HG03575 (cell line): Measurements from ENCODE around the gene DHRS11.

Experiments
- ATAC-seq: cut with Tn5 transposase; IDR thresholded peaks from one replicate; pipeline ENCODE4 v1.9.1; 2021; ENCODE audit not compliant: unreplicated experiment, insufficient number of reproducible peaks, low FRiP score; ENCODE audit errors: extremely low read depth

The DHRS11 gene, protein sequence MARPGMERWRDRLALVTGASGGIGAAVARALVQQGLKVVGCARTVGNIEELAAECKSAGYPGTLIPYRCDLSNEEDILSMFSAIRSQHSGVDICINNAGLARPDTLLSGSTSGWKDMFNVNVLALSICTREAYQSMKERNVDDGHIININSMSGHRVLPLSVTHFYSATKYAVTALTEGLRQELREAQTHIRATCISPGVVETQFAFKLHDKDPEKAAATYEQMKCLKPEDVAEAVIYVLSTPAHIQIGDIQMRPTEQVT

DNA sequence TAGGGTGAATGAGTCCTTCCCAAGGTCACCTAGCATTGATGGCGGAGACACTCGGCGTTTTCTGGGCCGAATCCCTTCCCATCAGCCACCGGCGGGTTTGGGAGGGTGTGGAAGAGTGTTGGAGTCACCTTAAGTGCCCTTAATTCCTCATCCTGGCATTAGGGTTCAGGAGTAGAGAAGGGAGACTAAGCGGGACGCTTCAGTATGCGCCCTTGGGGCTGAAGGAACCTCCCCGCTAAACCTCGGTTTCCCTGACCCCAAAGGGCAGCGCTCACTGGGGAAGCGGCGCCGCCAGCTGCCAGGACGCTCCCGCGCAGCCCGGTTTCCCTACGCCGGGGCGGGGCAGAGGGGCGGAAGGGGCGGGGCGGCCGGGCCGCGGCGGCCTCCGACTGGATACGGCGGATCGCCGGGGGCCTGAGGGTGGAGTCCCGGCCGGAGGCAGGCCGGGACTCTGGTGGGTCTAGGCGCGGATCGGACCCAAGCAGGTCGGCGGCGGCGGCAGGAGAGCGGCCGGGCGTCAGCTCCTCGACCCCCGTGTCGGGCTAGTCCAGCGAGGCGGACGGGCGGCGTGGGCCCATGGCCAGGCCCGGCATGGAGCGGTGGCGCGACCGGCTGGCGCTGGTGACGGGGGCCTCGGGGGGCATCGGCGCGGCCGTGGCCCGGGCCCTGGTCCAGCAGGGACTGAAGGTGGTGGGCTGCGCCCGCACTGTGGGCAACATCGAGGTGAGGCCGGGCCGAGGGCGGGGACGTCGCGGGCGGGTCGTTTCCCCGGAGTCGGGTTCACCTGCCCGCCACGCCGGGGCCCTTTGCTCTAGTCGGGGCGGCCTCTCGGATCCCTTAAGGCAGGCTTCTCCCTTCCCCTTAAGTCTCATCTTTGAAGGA lies at the start of gene DHRS11:
TSS of gene DHRS11 (plus strand) at position 446 of the 882 bp plus-strand sequence. CDS start at position 577, 131 bp downstream.
- ATAC-seq, result no peak

DNA sequence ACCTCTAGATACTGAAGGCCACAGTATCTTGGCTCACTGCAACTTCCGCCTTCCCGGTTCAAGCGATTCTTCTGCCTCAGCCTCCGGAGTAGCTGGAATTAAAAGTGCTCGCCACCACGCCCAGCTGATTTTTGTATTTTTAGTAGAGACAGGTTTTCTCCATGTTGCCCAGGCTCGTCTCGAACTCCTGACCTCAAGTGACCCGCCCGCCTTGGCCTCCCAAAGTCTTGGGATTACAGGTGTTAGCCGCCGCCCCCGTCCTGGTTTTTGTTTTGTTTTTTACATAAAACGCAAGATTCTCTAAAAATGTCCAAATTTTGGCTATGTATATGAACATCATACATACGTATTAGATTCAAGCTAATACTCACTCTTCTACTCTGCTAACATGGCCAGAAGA lies 48.9 kb upstream of the DHRS11 start:
- ATAC-seq, result no peak

DNA sequence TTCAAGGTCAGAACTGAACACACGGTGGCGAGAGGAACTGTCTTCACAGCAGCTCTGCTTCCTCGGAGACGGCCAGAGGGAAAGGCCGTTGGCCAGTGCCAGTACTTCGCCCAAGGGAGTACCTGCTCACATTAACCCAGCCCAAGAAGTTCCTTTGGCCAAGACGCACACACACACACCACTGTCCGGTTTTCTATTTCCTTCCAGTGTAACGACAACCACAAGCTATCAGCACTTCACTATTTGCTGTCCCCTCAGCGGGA lies 47.7 kb upstream of the DHRS11 start:
- no peak for ATAC-seq

DNA sequence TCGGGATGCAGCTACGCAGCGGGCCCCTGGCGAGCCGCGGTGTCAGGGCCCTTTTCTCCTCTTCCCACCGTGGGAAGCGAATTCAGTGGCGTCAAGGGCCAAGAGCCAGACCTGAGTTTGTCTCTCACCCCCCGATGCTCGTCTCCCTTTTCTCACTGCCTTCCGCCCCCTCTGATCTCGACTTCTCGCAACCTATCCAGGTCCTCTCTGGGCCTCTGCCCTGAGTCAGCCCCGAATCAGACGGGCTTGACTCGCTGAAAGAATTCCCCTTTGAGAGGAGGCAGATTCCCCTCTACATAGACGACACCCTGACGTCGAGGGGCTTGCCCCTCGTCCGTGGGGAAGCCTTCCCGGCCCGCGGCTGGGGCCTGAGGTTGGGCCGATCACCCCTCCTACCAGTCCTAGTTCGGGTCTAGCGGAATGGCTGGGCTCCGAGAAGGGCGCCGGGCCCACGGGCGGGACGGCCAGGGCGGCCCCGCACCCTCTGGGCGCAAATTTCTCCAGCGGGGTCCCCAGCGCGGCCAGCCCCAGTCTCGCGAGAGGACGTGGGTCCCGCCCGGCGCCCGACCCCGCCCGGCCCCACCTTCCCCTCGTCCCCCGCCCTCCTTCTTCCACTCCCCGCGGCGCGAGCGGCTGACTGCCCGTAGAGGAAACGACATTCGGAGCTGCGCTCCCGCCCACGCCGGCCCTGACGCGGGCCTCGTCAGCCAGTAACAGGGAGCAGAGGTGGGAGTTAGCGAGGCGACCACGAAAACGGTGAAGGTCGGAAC lies 47.2 kb upstream of the DHRS11 start, which contains the start of gene GGNBP2:
TSS of gene GGNBP2 (plus strand) at position 613 of the 770 bp plus-strand sequence. CDS start 806 bp downstream, outside the sequence.
- ATAC-seq, result no peak

DNA sequence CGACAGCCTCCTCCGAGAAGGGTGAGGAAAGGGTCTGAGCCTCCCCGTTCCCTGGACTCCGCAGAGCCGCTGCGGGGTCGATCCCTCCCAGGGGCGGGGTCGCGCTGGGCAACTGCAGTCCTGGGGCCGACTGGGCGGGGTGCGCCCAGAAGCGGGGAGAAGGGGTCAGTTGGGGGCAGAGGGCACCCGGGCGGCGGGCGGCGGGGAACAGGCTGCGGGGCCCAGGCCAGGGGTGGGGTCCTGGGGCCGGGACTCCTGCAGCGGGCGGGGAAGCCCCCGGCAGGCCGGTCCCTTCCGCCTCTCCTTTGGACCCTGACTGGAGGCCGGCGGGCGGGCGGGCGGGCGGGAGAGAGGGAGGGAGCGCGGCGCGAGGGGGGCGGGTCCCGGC lies 46.6 kb upstream of the DHRS11 start:
- ATAC-seq, result no peak

DNA sequence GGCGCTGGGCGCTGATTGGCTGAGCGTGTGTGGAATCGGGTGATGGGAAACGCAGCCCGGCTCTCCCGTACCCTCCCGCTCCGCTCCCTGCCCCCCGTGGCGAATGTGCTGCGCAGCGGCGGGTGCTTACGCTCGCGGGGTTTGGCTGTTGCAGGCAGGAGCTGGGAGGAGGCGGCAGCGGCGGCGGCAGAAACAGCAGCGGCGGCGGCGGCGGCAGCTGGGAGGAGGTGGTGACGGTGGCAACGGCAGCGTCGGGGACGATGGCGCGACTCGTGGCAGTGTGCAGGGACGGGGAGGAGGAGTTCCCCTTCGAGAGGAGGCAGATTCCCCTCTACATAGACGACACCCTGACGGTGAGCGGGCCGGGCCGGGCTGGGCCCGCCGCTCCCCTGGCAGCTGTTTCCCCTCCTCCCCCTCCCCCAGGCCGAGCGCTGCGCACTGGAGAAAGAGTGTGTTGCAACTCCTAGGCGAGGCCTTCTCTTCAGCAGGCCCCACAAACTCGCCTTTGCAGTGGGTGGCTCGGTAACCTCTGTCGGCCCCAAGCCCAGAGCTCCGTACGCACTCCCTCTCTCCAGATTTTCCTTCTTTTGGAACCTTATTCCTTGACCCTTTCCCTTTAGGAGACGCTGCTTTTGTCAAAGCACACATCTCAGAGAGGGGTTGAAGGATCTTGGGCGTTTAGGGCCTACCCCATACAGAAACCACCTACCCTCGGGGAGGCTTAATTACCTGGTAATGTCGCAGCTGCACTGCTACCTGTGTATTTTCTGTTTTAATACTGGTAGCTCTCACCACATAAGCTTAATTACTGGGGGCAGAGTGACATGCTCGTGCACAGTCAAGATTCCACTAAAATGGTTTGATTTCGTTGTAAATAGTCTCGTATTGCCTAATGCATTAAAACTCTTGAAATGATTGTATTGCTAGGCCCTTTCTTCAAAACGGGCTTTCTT lies 45.9 kb upstream of the DHRS11 start:
- no peak for ATAC-seq

DNA sequence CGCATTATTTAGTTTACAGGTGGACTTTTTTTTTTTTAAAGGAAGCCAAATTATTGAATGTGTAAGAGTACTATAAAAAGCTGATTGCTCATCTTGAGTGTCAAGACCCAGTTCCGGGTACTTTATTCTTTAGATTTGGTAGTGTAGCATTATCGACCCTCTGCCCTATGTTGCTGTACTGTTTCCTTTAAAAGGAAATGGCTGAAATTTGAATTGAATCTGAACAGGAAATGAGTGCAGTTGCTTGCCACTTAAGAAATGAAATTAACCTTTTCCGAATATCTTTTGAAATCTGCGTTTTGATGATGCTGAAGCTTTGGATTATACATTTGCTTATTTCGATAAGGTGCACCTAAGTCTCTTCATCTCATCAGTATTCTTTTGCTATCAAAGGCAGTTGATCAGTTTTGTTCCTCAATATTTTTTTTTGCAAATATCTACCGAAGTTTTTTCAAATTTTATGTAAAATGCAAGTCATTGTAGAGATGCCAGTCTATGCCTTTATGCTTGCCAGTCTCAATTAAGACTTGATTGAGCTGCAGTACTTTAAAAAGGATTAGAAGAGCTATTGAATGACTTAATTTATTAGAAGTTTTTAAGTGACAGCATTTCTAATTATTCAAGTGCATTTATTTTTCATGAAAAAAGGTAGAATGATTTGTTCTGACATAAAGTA lies 45.1 kb upstream of the DHRS11 start:
- ATAC-seq, result no peak

DNA sequence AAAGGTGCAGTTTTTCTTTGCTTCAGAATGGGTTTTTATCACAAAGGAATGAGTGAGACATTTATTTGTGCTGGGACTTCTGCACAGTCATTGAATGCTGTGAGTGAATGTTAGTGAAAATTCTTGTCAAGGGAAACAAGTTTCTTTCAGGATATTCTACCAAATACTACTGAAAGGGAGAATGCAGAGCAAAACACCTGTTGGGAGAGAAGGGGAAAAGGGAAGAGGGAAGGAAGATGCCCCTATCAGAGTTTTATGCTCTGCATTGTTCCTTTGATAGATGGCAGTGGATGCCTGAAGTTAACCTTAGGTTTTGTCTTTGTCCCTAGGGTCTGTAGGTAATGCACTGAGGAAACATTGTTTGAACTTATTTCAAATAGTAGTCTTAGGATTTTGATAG lies 43.9 kb upstream of the DHRS11 start:
- ATAC-seq, result no peak

DNA sequence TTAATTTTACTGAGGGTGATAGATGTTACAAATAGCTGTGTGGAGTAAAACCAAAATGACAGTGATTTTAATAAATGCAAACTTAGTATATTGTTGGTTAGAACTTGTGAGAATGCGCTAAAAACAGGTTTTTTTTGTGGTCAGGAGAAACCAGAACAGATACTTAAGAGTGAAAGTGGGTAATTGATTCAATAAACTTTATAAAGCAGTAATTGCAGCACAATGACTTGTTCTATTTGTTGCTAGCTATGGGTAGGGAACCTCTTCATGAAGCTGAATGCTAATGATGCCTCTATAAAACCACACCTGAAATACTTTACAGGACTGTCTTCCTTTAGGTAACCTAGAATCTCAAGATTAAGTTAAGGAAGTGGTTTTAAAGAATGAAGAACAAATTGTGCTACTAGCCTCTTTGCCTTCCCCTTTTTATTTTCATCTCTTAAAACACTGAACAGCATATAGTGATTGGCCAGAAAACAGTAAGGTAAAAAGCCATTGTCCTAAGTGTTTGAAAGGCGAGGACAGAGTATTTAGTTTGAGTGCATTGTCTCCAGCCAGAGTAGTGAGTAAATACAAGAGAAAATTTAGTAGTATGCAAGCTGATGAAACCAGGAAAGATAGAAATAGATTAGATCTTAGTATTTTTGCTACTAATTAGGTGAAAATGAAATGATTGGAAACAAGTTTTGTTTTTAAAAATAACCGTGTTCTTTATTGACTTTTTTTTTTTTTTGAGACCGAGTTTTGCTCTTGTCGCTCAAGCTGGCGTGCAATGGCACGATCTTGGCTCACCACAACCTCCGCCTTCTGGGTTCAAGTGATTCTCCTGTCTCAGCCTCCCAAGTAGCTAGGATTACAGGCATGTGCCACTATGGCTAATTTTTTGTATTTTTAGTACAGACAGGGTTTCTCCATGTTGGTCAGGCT lies 40.9 kb upstream of the DHRS11 start:
- ATAC-seq, result no peak

DNA sequence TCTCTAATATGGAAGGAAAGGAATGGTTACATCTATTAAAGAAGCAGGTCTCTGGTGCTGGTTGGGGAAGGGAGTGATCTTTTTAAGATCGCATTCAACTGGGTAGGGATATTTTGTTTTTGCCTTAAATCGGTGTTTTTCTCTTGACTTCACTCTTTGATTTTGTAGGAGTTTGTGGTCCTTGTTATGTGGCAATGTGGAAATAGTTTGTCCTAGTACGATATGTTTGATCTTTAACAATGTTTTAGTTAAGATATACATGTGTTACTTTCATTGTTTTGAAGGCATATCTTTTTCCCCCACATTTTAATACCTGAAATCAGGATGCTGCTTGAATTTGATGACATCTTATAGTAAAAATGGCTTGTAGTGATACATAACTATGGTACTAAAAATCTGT lies 38.2 kb upstream of the DHRS11 start:
- ATAC-seq, result no peak

DNA sequence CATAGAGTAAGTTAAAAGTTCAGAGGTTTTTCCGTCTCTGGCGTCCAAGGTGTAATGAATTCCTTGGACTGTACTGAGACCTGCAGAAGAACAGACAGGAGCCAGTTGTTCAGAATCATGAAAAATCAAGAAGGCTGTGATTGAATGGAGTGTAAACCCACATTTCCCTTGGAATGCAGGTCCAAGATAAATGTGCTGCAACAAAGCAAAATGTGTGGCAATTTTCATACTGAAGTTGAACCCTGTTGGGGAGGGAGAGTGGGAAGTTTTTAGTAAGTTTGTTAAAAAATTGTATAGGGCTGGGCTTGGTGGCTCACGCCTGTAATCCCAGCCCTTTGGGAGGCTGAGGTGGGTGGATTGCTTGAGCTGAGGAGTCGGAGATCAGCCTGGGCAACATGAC lies 25.6 kb upstream of the DHRS11 start:
- no peak for ATAC-seq

DNA sequence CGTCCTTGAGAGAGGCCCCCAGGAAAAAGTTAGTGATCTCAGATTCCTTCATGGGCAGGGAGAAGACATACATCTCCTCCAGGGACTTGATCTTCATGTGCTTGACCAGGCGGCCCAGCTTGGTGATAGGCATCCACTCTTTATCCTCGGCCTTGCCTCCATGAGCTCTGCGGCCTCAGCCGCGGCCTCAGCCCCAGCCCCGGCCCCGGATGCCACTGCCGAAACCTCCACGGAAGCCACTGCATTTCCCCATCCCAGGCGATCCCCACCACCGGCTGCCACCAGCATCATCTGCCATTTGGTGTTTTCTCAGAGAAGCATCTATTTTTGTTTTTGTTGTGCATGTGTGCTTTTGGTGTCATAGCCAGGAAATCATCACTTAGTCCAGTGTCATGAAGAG lies 16.7 kb upstream of the DHRS11 start:
- no peak for ATAC-seq

DNA sequence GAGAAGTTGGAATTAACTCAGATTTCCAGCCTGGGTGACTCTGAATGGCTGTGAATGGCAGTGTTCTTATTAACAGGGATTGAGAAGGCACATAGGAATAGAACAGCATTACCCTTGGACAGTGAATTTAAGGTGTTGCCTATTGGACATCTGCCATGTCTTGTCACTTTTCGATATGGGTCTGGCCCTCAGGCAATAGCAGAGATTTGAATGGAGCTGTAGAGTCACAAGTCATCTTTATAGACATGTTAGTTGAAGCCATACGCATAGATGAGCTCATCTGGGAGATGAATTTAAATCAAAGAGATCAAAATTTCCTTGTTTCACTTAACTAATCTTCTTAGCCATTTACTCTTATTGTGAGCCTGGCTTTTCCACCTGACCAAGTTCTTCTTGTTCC lies 14.9 kb upstream of the DHRS11 start:
- ATAC-seq, result no peak

DNA sequence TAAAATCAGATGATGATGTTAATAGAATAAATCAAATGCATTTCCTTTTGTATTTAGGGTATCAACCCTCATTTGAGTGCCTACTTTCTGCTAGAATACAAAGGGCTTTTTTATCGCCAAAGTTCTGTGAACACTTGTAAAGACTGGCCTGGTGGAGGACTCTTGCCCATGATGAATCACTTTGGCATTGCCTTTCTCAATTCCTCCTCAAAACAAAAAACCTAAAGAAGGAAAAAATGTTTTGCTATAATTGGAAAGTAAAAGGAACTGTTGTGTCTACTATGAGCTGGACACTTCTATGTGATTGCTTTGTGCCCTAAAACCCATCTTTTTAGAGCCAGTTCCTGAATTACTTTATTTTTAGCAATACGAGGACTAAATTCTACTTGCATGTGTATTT lies 13.0 kb upstream of the DHRS11 start:
- no peak for ATAC-seq

DNA sequence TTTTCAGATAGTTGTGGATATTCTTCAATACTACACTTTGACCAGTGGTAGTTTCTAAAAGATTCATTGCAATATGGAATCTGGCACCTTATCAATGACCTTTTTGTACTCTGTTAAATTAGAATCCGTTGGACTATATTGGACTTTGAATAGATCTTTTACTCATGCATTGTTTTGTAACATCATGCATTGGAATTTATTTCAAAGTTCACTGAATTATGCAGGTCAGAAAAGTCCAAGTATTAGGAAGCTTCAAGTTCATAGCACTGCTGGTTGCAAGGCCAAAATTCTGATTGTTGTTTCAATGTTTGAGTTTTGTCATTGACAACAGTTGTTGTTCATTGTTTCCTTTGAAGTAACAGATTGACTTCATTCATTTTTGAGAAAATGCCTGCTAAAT lies 7.9 kb upstream of the DHRS11 start:
- ATAC-seq, result no peak

DNA sequence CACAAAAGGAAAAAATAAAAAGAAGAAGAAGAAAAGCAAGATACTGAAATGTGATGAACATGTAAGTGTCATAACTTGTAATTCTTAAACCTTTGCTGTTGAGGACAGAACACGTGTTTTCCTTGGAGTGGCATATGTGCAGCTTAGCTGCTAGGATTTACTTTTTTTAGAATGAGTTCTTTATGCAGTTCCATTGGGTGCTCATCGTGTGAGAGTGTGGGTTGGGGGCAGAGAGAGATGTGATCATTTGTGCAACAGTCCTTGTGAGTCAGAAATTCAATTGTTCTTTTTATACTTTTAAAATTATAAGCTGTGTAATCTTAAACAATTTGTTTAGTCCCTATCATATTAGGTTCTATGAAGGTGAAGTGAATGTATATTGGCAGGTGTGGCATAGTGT lies 5.5 kb upstream of the DHRS11 start:
- no peak for ATAC-seq

DNA sequence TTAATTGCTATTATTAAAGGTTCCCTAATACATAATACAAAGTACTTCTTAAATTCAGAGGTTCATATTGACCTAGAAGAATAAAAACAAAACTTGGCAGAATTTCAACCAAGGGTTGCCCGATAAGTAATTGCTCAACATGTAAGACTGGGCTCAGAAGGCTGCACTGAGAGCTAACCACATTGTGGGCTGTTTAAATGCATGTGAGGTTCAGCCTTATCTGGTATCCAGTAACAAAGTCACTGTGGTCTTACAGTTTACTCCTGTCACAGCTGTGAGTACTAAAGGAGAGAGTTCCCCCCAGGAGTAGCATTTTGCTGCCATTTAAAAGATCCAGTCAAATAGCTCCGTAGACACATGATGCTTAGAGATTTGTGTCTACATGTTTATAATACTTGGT lies 1.6 kb upstream of the DHRS11 start:
- ATAC-seq, result no peak
